Mesodermal cell (in vitro differentiated cells): ENCODE results near the gene CTNNBL1.
"Not testable (repeated sequence)": the region's sequence is repeated elsewhere in the genome, so short reads cannot be mapped to it uniquely, and the experiment has no call there.

Experiments
- H3K27ac ChIP-seq: 2 replicates; pipeline ENCODE4 v1.7.0; 2013; ENCODE audit warnings: mild to moderate bottlenecking, low read depth, low read length, moderate library complexity; ENCODE audit not compliant: severe bottlenecking
- H3K36me3 ChIP-seq: 2 replicates; pipeline ENCODE4 v1.7.1; 2013; ENCODE audit warnings: mild to moderate bottlenecking, low read length, moderate library complexity; ENCODE audit not compliant: control insufficient read depth, insufficient read depth
- H3K4me1 ChIP-seq: one replicate; pipeline ENCODE4 v1.7.1; 2013; ENCODE audit warnings: mild to moderate bottlenecking, low read length; ENCODE audit not compliant: insufficient read depth, control insufficient read depth, poor library complexity, severe bottlenecking
- H3K4me3 ChIP-seq: 2 replicates; pipeline ENCODE4 v1.7.0; 2013; ENCODE audit warnings: low read length, control low read depth, mild to moderate bottlenecking; ENCODE audit not compliant: insufficient read depth, poor library complexity, severe bottlenecking; ENCODE audit errors: extremely low read depth
- H3K9me3 ChIP-seq: 2 replicates; pipeline ENCODE4 v1.7.1; 2013; ENCODE audit warnings: mild to moderate bottlenecking, low read length, moderate library complexity; ENCODE audit not compliant: control insufficient read depth
- WGBS, 2 experiments: methylation state at CpG; one replicate each; pipeline ENCODE4 v1.1.5; 2013; ENCODE audit warnings: missing lambda C conversion rate in 2 of 2; ENCODE audit not compliant: insufficient coverage in 2 of 2; 5-methylcytosine and 5-hydroxymethylcytosine counted together

Gene CTNNBL1

GRCh38 chr20:37695684-37696342 is 2.0 kb downstream of the CTNNBL1 start:
- WGBS, 2 experiments: 93 to 100% methylated on average over 1 to 2 of the region's 3 CpGs

GRCh38 chr20:37697314-37697713 is 3.5 kb downstream of the CTNNBL1 start:
- no peak overlapping the region for H3K4me3 ChIP-seq
- H3K27ac ChIP-seq: no peak overlapping the region
- no peaks in the 10 kb centered on the region for H3K9me3 ChIP-seq
- peaks cover 3% of the 10 kb centered on the region for H3K36me3 ChIP-seq
- no peaks in the 10 kb centered on the region for H3K4me1 ChIP-seq
- 83 to 97% methylated on average over 1 to 2 of the region's 4 CpGs for WGBS, 2 experiments

More at GRCh38 chr20:37695684-37696342, 2.0 kb downstream of the CTNNBL1 start:
- Histone ChIP-seq H3K36me3 (peaks cover 3% of the 10 kb centered on the region), H3K4me3 (no peak overlapping the region), H3K9me3 (no peaks in the 10 kb centered on the region), H3K4me1 (no peaks in the 10 kb centered on the region), H3K27ac (no peak overlapping the region)

GRCh38 chr20:37699202-37699601 is 5.4 kb downstream of the CTNNBL1 start:
- WGBS, 2 experiments: 80 to 100% methylated on average over 2 of the region's 2 CpGs
- Histone ChIP-seq H3K27ac (no peak overlapping the region), H3K4me3 (no peak overlapping the region), H3K9me3 (no peaks in the 10 kb centered on the region), H3K4me1 (no peaks in the 10 kb centered on the region), H3K36me3 (peaks cover 3% of the 10 kb centered on the region)

GRCh38 chr20:37700301-37700700 is 6.5 kb downstream of the CTNNBL1 start:
- Histone ChIP-seq H3K4me3 (no peak overlapping the region), H3K27ac (no peak overlapping the region), H3K4me1 (no peaks in the 10 kb centered on the region), H3K36me3 (peaks cover 3% of the 10 kb centered on the region), H3K9me3 (no peaks in the 10 kb centered on the region)
- 84 to 100% methylated on average over 1 to 3 of the region's 4 CpGs for WGBS, 2 experiments

- not testable (repeated sequence) for H3K36me3 ChIP-seq, H3K27ac ChIP-seq, H3K4me3 ChIP-seq, H3K4me1 ChIP-seq
- peaks cover 11% of the 10 kb centered on the region for H3K9me3 ChIP-seq
- WGBS, 2 experiments: 97 to 100% methylated on average over 5 to 6 of the region's 17 CpGs
These were observed 7.8 kb downstream of the CTNNBL1 start for GRCh38 chr20:37701676-37702075.

GRCh38 chr20:37702403-37703034 is 8.7 kb downstream of the CTNNBL1 start:
- H3K4me1 ChIP-seq: no peaks in the 10 kb centered on the region
- WGBS, 2 experiments: 60 to 82% methylated on average over 1 of the region's 1 CpG

GRCh38 chr20:37703035-37703845 is 9.4 kb downstream of the CTNNBL1 start:
- H3K36me3 ChIP-seq: peaks cover 4% of the 10 kb centered on the region
- no peaks in the 10 kb centered on the region for H3K4me1 ChIP-seq
- H3K4me3 ChIP-seq: no peak overlapping the region
- no peak overlapping the region for H3K27ac ChIP-seq
- whole genome bisulfite sequencing, 2 experiments: 97 to 100% methylated on average over 5 of the region's 6 CpGs
- H3K9me3 ChIP-seq: peaks cover 19% of the 10 kb centered on the region

More at GRCh38 chr20:37702403-37703034, 8.7 kb downstream of the CTNNBL1 start:
- H3K4me3 ChIP-seq: no peak overlapping the region
- no peak overlapping the region for H3K27ac ChIP-seq
- peaks cover 5% of the 10 kb centered on the region for H3K36me3 ChIP-seq
- peaks cover 19% of the 10 kb centered on the region for H3K9me3 ChIP-seq

- WGBS, 2 experiments: 90 to 100% methylated on average over 1 of the region's 1 CpG
- no peak overlapping the region for H3K4me3 ChIP-seq
- no peak overlapping the region for H3K27ac ChIP-seq
- H3K4me1 ChIP-seq: no peaks in the 10 kb centered on the region
- peaks cover 19% of the 10 kb centered on the region for H3K9me3 ChIP-seq
- H3K36me3 ChIP-seq: peaks cover 4% of the 10 kb centered on the region
These were observed 11.1 kb downstream of the CTNNBL1 start for GRCh38 chr20:37704955-37705354.

GRCh38 chr20:37706298-37706697 is 12.5 kb downstream of the CTNNBL1 start:
- Histone ChIP-seq H3K4me3 (no peak overlapping the region), H3K4me1 (peaks cover 1% of the 10 kb centered on the region), H3K9me3 (peaks cover 19% of the 10 kb centered on the region), H3K27ac (no peak overlapping the region), H3K36me3 (peaks cover 4% of the 10 kb centered on the region)
- 92 to 100% methylated on average over 2 of the region's 3 CpGs for WGBS, 2 experiments

- Histone ChIP-seq H3K4me1 (peaks cover 3% of the 10 kb centered on the region), H3K9me3 (peaks cover 14% of the 10 kb centered on the region), H3K36me3 (peaks cover 4% of the 10 kb centered on the region), H3K27ac (peak overlapping the region; percentile 96), H3K4me3 (no peak overlapping the region)
- WGBS, 2 experiments: 80% methylated on average over 1 of the region's 2 CpGs; no CpG with 5 or more reads in 1 of the 2 experiments
These were observed 17.2 kb downstream of the CTNNBL1 start for GRCh38 chr20:37711001-37711400.
